ENCODE data around the gene TSEN34.
"Not testable (repeated sequence)": the region's sequence is repeated elsewhere in the genome, so short reads cannot be mapped to it uniquely, and the experiment has no call there.

- not testable (repeated sequence) for TF ChIP-seq CTCF (conservative IDR thresholded peaks at IDR 0.05; ENCODE audit: low read length); EZH2phosphoT487 (IDR thresholded peaks at IDR 0.05; ENCODE audit: borderline replicate concordance, low read depth, low read length)
Measured at GRCh38 chr19:54194463-54194862, 3.4 kb downstream of the TSEN34 start.
